Heart left ventricle (tissue), 13 donors: ENCODE results near the gene UGGT1.
"Not testable (repeated sequence)": the region's sequence is repeated elsewhere in the genome, so short reads cannot be mapped to it uniquely, and the experiment has no call there.

Experiments used
- POLR2A ChIP-seq, 2 donors: fragments of 450-650 bp; IDR thresholded peaks; one replicate each; pipeline ENCODE4 v1.6.1; 2017; ENCODE audit warnings: antibody characterized with exemption in 2 of 2, mild to moderate bottlenecking in 2 of 2, moderate library complexity in 2 of 2
- TF ChIP-seq, protein P1 (sequence below), 12 donors: fragments of 200-600 bp; sonication (generic) in 4 of 12; IDR thresholded peaks; one replicate each; pipeline versions ENCODE4 v1.5.0 to v1.8.0; 2018 to 2022; ENCODE audit warnings: antibody characterized with exemption in 12 of 12, mild to moderate bottlenecking in 5 of 12
- donor health status: ischemic (EF 13 %, LVEDD 7.1; RV severe dilation, severe dysfunction).
- donor health status: DM: no; HTN: yes; CAD: no.
- donor health status: DM: no; HTN: no; CAD: no.
- donor health status: ischemic (EF 25% LVEDD 6.9; RV normal size, moderate dysfunction).
- donor health status: ischemic (EF 25% LVEDD 5.7; RV mildly dilated, moderate dysfunction).
- donor health status: ischemic (EF 35%, LVEDD 5.7; RV mildly dilated, moderate dysfunction).
- donor health status: nonischemic (EF 11% LVEDD 7.7; RV severe dilation, severe dysfunction).
- donor health status: DM: yes; HTN: yes; CAD: no.
- donor health status: PGD.
- donor health status: ischemic (EF 29% LVEDD 5.4; RV normal size, mild dysfunction).
- donor health status: nonischemic (EF 23%, LVEDD 6.1; RV moderate dilation, normal function).

DNA sequence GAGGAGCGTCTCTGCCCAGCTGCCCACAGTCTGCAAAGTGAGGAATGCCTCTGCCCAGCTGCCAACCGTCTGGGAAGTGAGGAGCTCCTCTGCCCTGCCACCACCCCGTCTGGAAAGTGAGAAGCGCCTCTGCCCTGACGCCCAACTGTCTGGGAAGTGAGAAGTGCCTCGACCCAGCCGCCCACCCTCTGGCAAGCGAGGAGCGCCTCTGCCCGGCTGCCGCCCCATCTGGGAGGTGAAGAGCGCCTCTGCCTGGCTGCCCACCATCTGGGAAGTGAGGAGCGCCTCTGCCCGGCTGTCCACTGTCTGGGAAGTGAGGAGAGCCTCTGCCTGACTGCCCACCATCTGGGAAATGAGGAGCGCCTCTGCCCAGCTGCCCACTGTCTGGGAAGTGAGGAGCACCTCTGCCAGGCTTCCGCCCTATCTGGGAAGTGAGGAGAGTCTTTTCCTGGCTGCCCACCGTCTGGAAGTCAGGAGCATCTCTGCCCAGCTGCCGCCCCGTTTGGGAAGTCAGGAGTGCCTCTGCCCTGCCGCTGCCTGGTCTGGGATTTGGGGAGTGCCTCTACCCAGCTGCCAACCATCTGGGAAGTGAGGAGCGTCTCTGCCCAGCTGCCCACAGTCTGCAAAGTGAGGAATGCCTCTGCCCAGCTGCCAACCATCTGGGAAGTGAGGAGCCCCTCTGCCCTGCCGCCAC is 117.8 kb downstream of the UGGT1 start:
- TF ChIP-seq POLR2A (IDR thresholded peaks at IDR 0.05): not testable (repeated sequence)
- TF ChIP-seq, protein P1, sequence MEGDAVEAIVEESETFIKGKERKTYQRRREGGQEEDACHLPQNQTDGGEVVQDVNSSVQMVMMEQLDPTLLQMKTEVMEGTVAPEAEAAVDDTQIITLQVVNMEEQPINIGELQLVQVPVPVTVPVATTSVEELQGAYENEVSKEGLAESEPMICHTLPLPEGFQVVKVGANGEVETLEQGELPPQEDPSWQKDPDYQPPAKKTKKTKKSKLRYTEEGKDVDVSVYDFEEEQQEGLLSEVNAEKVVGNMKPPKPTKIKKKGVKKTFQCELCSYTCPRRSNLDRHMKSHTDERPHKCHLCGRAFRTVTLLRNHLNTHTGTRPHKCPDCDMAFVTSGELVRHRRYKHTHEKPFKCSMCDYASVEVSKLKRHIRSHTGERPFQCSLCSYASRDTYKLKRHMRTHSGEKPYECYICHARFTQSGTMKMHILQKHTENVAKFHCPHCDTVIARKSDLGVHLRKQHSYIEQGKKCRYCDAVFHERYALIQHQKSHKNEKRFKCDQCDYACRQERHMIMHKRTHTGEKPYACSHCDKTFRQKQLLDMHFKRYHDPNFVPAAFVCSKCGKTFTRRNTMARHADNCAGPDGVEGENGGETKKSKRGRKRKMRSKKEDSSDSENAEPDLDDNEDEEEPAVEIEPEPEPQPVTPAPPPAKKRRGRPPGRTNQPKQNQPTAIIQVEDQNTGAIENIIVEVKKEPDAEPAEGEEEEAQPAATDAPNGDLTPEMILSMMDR (IDR thresholded peaks at IDR 0.05): not testable (repeated sequence)
